Activated T-cell treated with anti-CD3 and anti-CD28 coated beads for 48 hours (primary cell): Measurements from ENCODE around the gene EFCAB6.

Source experiments
- DNase-seq: peaks from one replicate; pipeline ENCODE4 v3.0.0-alpha.2; 2020; ENCODE audit warnings: low read depth

EFCAB6 gene

DNA sequence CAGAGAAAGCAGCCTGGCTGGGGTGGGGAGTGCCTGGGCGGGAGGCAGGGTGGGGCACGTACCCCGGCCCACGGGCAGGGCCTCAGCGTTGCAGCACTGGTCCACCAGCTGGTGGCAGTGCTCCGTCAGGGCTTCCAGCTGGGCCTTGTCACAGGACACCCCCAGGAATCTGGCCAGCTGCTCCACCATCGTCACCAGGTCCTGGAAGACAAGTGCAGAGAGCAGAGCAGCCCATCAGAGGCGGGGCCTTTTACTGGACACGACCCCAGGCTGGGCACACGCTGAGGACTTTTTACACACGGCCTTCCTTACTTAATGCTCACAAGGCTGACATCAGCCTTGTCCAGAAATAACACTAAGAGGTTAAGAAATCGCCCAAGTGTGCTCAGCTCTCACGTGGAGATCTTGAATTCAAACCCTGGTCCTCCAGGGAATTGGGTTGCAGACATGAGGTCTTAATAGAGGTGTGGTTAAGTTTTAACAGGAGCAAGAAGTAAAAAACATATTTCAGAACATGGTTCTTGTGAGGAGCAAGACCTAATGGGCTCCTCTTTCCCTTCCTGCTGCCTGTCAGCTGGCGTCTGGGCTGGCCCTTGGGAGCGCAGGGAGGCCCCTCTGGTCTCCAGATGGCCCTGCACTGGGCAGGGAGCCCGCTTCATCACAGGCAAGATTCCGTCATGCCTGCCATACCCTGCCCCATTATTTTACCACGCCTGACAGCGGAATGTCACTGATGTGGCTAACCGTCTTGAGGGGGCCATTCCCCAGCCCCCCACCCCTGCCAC lies 17.1 kb upstream of the EFCAB6 start:
- no peak for DNase-seq

DNA sequence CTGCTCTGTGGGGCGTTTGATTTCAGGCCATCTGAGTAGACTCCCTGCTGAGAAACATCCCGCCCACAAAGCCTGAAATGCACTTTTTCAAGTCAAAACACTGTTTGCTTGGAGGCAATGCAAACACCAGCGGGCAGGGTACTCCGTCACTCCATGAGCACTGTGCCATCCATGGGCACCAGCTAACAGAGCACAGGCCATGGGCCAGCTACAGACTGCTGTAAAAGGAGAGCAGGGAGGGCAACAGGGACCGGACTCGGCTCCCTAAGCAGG lies 16.6 kb upstream of the EFCAB6 start:
- DNase-seq, result no peak

DNA sequence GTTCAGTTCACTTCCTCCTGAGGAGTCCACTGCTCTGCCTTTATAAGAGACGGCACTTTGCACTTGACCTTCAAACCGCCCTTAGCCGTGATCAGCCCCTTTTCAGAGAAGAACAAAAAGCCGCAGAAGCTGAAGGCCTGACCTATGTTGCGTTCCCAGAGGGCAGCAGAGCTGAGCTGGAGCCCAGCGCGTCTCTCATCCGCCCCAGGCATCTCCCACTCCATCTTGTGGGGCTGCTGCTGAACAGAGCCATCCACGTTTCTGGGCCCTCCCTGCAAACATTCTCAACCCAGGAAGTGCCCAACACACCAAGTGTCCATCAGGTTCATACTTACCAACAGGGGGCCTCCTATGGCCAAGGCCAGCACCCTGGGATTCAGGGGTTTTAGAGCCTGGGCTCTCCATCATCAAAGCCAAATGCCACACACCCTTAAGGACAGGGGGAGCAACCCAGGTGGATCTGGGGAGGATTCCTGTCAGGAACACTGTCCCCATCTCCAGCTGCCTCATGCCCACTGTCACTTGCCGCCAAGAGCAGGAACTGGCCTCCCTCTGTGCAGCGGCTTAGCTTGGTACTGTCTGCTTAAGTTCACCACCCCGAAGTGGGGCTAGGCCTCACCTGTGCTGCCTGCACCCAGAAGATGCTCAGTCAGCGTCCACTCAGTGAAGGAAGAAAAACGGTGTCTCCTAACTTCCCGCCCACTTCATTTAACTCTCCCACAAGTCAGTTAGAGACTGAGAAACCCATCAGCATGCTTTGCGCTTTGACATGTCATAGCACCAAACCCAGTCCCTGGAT lies 16.0 kb upstream of the EFCAB6 start:
- no peak for DNase-seq

DNA sequence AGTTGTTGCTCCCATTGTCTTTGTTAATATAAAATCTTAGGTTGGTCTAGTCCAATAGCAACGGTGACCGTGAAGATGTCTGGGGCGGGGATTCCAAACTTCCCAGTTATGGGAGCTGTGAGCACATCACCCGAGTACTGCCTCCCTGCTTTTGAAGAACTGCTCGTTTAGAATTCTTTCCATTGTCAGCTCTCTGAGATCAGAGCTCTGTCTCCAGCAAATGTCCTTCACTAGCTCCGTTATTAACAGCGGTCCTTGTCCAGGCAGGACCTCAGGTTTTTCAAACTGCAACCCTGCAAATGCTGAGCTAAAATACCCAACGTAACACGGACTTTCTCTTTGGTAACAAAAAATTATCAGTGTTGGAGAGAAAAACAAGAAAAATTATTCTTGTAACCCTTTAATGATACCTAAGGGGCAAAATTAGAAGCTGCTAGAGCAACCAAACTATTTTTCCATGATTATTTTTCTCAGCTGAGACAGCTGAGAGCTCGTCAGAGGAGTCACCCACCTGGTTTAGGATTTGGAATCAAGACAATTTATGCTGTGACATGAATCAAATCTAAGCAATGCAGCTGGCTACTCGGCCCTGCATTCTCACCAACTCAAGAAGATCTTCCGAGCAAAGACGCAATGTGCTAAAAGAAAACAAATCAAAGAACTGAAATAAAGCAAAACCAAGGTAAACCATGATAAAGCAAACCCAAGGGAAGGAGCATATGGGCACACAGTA lies 15.1 kb upstream of the EFCAB6 start:
- DNase-seq, result no peak

DNA sequence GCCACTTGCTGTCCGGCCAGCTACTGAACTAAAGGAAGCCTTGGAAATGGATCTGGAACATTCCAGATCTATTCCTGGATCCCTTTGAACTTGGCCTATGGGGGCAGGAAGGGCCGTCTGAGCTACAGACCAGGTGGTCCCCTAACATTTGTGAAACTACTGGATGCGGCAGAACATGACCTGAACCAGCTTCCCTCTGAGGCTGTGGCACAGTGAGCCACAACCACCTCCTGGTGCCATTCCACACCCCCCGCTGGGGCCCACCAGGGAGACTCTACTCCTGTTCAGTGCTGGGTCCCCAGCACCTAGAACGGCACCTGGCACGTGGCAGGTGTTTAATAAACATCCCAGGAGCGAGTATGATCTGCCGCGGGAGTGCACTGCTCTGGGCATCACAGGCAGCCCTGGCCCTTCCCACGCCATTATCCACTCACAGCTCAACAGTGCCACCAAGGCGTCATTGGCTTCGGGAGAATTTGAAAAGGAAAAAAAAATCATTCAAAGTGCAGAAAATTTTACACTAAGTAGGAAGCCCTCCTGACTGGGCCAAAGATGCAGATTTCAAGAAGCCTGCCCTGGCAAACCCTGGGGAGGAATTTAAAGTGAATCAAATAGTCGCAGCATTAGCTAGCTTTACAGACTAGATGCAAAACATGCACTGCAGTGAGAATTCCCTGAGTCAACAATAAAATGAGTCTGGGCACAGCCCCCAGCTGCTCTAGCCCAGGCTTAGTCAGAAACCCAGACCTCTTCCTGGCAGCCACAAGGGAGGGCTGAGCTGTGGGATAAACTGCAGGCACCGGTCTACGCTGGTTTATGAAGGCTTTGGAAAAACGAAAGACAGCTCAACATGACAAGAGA lies 14.3 kb upstream of the EFCAB6 start:
- DNase-seq, result no peak

DNA sequence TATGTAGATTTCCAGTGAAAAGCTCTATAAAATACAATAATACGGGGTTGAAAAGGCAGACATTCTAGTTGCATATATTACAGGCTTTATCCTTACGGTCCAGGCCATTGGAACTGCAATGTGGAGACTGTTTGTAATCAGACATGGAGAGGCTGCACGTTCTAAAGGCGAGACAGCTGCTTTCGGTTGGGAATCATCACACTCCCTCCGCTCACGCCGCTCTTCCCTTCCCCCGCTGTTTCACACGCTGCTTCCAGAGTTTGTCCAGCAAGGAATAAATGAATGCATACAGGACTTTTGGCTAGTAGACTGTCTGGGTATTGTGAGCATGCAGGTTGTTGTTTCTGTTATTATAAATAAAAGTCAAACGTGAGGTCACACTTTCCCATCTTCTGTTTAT lies 13.5 kb upstream of the EFCAB6 start:
- no peak for DNase-seq

DNA sequence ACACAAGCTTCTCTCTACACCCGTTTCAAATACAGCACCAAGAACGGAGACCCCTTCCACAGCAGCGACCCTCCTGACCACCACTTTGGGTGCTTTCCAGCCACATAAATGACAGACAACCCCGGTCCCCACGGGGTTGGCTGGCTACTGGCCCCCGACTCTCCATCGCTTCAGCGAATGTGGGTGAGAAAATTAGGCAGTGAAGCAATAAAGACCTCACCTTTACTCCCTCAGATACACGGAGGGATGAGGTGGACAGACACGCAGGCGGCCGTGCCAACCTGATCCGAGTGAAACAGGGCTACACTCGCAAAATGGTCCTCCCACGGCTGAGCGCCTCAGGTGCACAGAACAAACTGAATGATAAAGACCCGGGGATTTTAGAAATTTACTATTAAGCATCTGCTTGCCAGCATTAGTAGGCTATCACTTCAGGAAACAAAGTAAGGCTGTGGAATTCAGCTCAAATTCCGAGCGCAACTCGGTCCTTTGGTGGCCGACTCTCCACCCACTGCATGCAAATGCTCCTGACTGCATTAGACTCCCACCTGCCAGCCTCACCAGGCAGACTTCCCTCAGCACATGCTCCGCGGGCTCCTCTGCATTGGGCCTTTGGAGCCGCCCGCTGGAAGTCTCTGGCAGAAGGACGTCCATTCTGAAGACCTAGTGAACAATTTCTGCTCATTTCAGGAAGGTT lies 12.8 kb upstream of the EFCAB6 start:
- no peak for DNase-seq

DNA sequence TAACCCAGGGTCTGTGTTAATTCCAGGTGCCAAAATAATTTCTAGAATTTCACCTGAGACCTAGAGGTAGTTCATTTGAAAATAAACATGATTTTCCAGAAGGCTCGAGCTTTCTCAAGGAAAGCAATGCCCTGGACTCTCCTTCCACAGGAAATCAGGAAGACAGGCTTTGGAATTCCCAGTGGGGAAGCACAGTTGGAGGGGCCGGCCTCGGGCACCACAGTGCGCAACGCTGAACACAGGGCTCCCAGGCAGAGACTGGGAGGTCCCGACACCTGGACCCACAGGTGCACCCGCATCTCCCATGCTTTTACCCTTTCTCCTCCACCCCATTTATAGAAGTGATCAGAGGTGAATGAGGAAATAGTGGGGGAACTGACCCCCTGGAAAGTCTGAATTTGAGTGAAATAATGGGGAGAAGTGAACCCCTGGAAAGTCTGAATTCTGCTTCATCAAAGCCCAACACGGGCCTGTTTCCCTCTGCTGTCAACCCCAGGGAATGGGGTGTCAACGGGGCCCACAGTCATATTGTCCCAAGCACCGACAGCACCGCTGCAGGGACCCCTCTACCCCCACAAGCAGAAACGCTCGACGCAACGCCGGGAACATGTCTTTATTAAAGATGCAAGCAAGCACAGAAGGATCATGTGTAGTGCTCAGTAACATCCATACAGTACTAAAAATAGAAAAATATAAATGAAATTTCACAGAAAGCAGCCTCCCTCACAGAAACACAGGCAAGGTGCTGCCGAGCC lies 12.0 kb upstream of the EFCAB6 start:
- DNase-seq, result no peak

DNA sequence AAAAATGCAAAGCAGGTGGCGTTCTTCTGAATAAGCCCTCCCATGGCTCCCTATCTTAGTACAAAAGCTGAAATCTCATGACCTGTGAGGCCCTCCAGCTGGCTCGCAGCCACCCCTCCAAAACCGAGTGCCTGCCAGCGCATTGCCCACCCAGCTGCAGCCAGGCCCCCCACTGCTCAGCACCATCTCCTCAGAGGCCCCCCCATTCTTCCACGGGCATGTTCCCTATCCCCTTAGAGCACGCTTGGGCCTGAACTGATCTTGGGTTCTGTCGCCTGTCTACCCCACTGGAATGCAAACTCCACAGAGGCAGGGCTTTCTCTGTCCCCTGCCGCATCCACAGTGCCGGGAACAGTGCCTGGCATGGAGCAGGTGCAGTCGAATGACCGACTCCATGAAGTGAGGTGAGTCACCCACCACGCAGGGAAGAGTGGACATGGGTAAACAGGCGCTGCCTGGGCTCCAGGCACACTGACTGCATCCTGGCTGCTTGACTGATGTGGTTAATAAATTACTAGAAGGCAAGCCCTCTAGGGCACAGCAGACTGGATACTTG lies 11.3 kb upstream of the EFCAB6 start:
- no peak for DNase-seq

DNA sequence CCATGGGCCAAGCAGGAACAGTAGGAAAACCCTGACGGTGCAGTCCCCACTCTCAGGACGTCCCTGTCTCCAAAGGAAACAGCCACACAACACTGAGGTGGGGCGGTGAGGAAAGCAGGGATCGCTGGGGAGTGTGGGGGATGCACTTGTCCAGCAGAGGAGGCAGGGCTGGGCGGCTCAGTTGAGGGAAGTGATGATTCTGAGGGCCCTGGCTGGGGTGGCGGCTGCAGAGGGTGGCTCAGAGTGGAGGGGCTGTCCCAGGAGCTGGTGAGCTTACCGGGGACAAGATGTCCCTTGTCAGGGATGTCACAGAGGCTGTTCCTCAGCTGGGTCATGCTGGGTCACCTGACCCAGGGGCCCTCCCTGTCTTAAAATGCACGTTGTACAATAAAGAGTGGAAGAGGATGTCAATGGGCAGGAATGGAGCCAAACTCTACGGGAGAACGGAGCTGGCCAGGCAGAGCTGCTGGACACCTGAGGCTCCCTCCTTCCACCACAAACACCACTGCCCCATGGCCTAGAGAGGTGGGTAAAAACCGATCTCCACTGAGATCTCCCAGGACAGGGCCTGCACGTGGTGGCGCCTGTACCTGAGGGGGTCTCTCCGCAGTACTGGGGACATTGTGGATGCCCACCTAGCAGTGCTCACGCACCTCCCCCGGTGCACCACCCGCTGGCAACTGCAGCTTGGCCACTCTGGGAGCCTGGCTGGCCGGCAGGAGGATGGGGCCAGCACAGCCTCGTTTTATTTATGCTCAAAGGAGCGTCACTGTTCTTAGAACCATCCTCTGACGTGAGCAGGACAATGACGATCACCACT lies 9.7 kb upstream of the EFCAB6 start:
- no peak for DNase-seq

DNA sequence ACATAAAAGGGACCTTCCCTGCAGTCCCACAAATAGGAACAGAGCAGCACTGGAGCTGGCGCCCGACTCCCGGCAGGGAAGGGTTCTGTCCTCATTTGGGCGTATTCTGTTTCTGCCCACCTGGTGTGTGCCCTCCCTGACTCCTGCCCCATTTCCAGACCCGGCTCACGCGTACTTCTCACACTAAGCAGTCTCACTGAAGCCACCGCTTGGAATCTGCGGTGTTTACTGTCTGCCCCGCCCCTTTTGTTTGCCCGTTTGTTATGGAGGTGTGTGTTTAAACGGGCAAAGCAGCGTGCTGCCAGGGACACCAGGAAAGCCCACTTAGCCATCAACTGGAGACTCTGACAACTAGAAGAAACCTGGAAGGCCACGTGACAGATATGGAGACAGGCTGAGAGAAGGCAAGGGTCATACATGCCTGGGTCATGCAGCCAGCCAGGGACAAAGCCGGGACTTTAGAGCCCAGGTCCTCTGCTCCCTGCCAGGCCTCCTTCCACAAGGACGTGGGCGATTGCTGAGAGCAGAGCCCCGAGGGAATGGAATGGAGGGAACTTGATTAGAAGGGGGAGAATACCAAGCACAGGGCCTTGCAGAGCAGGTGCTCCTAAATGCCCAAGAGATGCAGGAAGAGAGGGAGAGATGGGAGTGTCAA lies 8.7 kb upstream of the EFCAB6 start:
- no peak for DNase-seq

DNA sequence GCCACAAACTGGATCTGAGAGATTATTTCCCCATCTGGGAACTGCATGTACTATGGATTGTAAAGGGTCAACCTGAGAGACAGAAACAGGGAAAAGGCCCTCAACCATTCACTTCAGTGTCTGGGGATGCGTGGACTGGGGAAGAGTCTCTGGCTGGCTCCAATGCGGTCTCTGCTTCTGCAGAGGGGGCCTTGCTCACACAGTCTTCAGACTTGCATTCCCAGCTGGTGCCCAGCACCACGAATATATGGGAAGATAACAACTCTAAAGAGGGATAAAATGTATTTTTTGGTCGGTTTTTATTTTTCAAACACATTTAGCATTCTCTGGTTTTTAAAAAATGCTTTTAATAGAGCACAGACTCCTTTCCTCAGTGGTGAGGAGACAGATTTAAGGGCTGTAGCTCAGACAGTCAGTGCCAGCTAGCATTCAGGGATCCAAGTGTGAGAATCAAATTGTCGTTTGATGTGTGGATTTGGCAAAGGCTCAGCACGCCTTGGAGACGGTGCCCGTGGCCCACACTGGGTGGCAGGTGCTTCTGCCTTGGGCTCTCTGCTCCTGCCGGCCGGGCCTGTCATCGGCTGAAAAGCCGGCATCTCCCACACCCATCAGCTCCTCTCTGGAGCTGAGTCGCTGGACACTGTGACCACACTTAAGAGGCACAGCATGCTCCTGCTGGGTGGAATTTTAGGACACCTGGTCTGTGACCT lies 8.0 kb upstream of the EFCAB6 start:
- no peak for DNase-seq

DNA sequence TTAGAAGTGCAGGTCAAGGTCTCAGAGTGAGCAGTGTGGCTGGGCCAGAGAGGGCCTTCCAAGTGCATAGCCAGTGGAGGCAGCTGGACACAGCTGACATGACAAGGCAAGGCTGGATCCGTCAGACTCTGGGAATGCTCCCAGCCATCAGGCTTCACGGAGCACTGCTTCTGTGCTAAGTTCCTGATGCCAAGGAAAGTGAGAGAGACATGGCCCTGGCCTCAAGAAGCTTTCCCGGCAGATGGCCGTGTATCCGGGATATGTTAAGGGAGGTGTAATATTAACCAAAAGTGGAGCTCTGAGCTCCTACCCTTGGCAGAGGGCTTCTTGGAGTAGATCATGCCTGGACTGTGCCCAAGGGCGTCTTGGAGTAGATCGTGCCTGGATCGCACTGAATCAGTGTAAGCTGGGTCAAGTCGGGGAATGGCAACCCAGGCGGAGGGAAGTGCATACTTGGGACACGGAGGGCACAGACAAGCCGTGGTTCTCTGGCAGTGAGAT lies 7.4 kb upstream of the EFCAB6 start:
- DNase-seq, result no peak

DNA sequence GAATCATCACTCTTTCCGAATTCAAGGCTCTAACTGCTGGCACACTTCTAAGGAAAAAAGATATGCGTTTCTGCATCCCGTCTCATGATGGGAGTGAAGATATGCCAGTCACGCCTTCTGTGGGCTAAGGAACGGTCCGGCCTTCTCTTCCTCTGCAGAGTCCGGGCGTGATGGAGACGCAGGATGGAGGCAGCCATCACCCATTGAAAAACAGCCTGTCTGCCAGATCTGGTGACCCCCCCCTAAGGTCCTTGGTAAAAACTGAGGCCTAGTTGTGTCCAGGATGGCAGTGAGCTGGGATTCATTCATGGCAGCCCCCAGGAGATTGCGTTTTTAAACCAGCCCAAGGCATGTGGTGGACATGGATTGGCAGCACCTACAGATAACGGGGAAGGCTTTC lies 6.9 kb upstream of the EFCAB6 start:
- no peak for DNase-seq

DNA sequence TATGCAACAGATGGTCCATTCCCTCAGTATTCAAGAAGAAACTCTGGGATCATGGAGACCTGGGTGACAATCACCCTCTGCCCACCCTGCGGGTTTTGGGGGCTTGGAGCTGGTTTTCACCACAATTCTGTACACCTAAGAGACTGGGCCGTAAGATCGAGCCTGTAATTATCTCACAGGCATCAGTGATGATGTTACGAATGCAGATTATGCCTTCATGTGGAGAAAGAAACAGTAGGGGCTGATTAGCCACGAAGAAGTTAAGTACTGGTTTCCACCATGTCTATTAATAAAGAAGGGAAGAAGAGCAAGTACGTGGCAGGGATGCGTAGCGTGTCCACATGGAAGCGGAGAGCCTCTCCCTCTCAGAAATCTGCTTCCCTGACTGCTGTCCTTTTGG lies 5.3 kb upstream of the EFCAB6 start:
- DNase-seq, result no peak

DNA sequence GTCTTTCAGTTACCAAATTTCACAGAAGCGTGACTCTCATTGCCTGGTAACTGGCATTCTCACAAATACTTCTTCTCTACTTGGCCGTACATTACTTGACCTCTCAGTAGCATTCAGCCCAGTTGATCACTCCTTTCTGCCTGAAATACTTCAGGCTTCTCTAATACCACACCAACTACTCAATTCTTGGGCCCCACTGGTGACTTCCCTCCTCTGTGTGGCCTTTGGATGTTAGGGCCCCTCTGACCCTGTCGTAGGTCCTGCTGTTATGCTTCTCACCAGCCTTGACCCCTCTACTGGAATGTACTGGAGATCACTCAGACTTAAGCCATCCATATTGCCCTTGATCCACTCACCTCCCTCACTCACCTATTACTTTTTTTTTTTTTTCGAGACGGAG lies 2.2 kb upstream of the EFCAB6 start:
- DNase-seq, result no peak

DNA sequence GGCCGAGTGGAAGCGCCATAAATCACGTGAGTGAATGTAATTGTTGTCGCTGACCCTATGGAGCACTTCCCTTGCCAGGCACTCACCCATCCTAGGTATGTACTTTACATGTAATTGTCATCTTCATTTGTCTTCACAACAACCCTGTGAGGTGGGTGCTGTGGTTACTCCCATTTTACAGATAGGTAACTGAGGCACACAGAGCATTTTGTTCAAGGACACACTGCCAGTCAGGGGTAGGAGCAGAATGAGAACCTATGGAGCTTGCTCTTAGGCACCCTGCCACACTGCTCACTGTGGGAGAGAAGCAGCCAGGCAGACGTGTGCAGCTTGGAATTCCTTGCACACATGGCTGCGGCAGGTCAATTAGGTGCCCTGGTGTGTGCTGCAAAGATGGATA lies 785 bp upstream of the EFCAB6 start:
- no peak for DNase-seq

DNA sequence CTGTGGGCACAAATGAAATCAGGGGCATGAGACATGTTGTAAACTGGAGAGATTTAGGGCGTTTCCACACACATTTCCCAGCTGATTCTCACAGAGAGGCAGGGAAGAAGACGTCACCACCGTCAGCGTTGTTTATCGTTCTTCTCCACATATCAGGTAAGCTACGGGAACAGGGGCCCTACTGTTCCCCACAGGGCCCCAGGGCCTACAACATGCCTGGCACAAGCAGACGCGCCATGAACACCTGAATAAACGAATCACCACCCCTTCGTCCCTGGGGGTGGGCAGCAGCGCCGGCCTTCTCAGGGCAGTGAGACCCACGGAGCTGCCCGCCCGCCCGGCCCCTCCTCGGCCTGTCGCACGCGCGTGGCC lies 342 bp downstream of the EFCAB6 start:
- DNase-seq, result no peak
